Aorta (tissue), 5 donors: ENCODE data around the gene WNT9A. TPM values are rescaled to one million over a fixed set of nuclear protein-coding genes. Genes with fewer than 3 reads are reported as not detected.
"Not testable (repeated sequence)": the region's sequence is repeated elsewhere in the genome, so short reads cannot be mapped to it uniquely, and the experiment has no call there.

Experiments used
- ATAC-seq: fragments of 200-7000 bp; cut with Tn5 transposase; one replicate; pipeline ENCODE4 v1.9.1; 2022; ENCODE audit warnings: moderate library complexity; ENCODE audit not compliant: low FRiP score
- DNase-seq, 2 donors: peaks; one replicate each; pipeline ENCODE4 v3.0.0-alpha.2; 2020
- H3K27ac ChIP-seq, 2 donors: one replicate each; pipeline ENCODE4 v1.5.1; 2013; ENCODE audit warnings: low read length in 2 of 2, mild to moderate bottlenecking in 2 of 2, moderate library complexity in 2 of 2, control low read depth in 1 of 2, inconsistent platforms in 1 of 2, low read depth in 1 of 2
- H3K27me3 ChIP-seq, 2 donors: one replicate each; pipeline ENCODE4 v1.6.1; 2013; ENCODE audit warnings: control low read depth in 1 of 2, low read length in 1 of 2, mild to moderate bottlenecking in 1 of 2, moderate library complexity in 1 of 2; ENCODE audit not compliant: insufficient read depth in 2 of 2, control insufficient read depth in 1 of 2
- H3K36me3 ChIP-seq, 2 donors: one replicate each; pipeline ENCODE4 v1.6.1; 2013; ENCODE audit warnings: control low read depth in 1 of 2, low read length in 1 of 2, mild to moderate bottlenecking in 1 of 2; ENCODE audit not compliant: insufficient read depth in 2 of 2, control insufficient read depth in 1 of 2
- H3K4me1 ChIP-seq, 2 donors: one replicate each; pipeline ENCODE4 v1.6.1; 2013; ENCODE audit warnings: low read length in 2 of 2, control low read depth in 1 of 2, mild to moderate bottlenecking in 1 of 2, moderate library complexity in 1 of 2; ENCODE audit not compliant: insufficient read depth in 2 of 2, control insufficient read depth in 1 of 2
- H3K4me3 ChIP-seq, 2 donors: one replicate each; pipeline ENCODE4 v1.5.1; 2013; ENCODE audit warnings: low read length in 2 of 2, control low read depth in 1 of 2, mild to moderate bottlenecking in 1 of 2
- H3K9me3 ChIP-seq: one replicate; pipeline ENCODE4 v1.6.1; 2013; ENCODE audit warnings: mild to moderate bottlenecking, low read length; ENCODE audit not compliant: control insufficient read depth
- WGBS, 2 donors: extraction: QIAGEN DNeasy Blood & Tissue Kit; methylation state at CpG; one replicate each; pipeline ENCODE4 v1.1.7; 2013; 5-methylcytosine and 5-hydroxymethylcytosine counted together
- intact Hi-C, 2 donors: fragments of 100-400 bp; cut with DNase I; formaldehyde crosslinking; loops; one replicate each; pipeline versions ENCODE4 v1.14.2 to v1.15.0; 2022
- microRNA-seq, 2 donors: library from miRNA; unstranded; fragments of <30 nt; microRNA quantifications; one replicate each; pipeline ENCODE4 v1.2.0, GENCODE V29; 2020
- polyA plus RNA-seq, 2 donors: library from polyadenylated mRNA; stranded (reverse); fragments of 200-250 nt; gene quantifications; one replicate each; pipeline ENCODE4 v1.2.3, GENCODE V29; 2013
- total RNA-seq, 2 donors: library from RNA; stranded (reverse); fragmentation: NEBNext Ultra II Directional; extraction: Animal tissue kit (Norgen Biotek cat#: 25700); gene quantifications; one replicate each; pipeline ENCODE4 v1.2.1, GENCODE V29; 2021
- donor health status: healthy with polysubstance abuse.
- donor health status: Bipolar disorder and iron deficiency.
- donor health status: DM: no; HTN: no; CAD: no.
- donor health status: DM: no; HTN: no; CAD: no.
- donor health status: DM: yes; HTN: yes; CAD: no.

Gene WNT9A
- total and polyA plus RNA-seq, 4 donors = 0.13 to 3.5 (median 0.66) TPM

DNA sequence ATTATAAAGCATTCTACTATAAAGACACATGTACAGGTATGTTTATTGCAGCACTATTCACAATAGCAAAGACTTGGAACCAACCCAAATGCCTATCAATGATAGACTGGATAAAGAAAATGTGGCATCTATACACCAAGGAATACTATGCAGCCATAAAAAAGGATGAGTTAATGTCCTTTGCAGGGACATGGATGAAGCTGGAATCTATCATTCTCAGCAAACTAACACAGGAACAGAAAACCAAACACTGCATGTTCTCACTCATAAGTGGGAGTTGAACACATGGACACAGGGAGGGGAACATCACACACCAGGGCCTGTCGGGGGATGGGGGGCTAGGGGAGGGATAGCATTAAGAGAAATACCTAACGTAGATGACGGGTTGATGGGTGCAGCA is 69.9 kb downstream of the WNT9A start:
- intact Hi-C loops, H3K27ac ChIP-seq, ATAC-seq, H3K27me3 ChIP-seq, H3K36me3 ChIP-seq, H3K4me1 ChIP-seq, DNase-seq, H3K9me3 ChIP-seq, H3K4me3 ChIP-seq: not testable (repeated sequence)
- WGBS, 2 donors = 82 to 88% methylated on average over 3 of the region's 3 CpGs

DNA sequence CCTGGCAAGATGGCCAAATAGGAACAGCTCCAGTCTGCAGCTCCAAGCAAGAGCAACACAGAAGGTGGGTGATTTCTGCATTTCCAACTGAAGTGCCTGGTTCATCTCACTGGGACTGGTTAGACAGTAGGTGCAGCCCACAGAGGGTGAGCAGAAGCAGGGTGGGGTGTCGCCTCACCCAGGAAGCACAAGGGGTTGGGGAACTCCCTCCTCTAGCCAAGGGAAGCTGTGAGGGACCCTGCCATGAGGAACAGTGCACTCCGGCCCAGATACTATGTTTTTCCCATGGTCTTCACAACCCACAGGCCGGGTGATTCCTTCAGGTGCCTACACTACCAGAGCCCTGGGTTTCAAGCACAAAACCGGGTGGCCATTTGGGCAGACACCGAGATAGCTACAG is 75.8 kb downstream of the WNT9A start:
- DNase-seq, H3K27ac ChIP-seq, intact Hi-C loops, H3K9me3 ChIP-seq, H3K4me3 ChIP-seq, H3K36me3 ChIP-seq, ATAC-seq, H3K27me3 ChIP-seq, H3K4me1 ChIP-seq: not testable (repeated sequence)
- 76 to 86% methylated on average over 5 of the region's 5 CpGs for WGBS, 2 donors

DNA sequence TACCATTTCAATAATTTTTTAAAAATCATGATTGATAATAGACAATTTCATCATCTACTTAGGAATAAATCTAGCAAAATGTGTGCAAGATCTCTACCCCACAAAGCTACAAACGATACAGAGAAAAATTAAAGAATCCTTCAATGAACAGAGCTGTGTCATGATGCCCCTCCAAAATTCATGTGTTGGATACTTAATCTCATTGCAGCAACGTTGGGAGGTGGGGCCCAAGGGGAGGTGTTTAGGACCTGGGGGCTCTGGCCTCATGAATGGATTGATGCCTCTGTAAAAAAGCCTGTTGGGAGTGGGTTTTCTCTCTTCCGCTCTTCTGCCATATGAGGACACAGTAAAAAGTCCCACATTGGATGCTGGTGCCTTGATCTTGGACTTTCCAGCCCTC is 77.4 kb downstream of the WNT9A start:
- H3K27ac ChIP-seq = no peak overlapping the region
- 69 to 74% methylated on average over 3 of the region's 3 CpGs for whole genome bisulfite sequencing, 2 donors
- no peak for DNase-seq
- no peaks in the 10 kb centered on the region for H3K36me3 ChIP-seq
- ATAC-seq = no peak
- H3K27me3 ChIP-seq = no peaks in the 10 kb centered on the region
- H3K4me1 ChIP-seq = no peaks in the 10 kb centered on the region
- H3K9me3 ChIP-seq = no peaks in the 10 kb centered on the region
- intact Hi-C loops = no loop called here
- H3K4me3 ChIP-seq = no peak overlapping the region

DNA sequence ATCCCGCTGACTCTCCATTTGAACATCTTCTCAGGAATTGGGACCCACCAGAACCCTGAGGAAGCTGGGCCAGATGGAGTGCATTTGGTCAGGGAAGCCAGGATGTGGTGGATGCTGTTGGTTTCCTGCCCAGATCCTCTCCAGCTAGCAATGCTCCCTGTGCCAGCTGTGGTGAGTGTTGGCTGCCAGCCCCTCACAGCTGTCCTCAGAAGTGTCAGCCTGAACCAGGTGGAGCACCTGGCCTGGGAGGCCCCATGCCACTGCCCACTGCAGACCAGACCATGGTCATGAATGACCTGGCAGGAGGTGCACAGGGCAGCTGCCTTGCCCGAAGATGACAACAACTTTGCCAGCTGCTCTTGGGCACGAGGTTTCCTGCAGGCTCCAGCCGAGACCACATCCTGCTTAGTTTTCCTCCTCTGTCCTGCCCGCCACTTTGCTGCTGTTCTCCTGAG is 77.9 kb downstream of the WNT9A start:
- Histone ChIP-seq H3K4me1 (no peaks in the 10 kb centered on the region), H3K27me3 (no peaks in the 10 kb centered on the region), H3K4me3 (no peak overlapping the region), H3K9me3 (peaks cover 3% of the 10 kb centered on the region), H3K27ac (no peak overlapping the region), H3K36me3 (no peaks in the 10 kb centered on the region)
- WGBS, 2 donors = 67 to 69% methylated on average over 5 of the region's 5 CpGs
- DNase-seq = no peak
- intact Hi-C loops = no loop called here
- ATAC-seq = no peak

DNA sequence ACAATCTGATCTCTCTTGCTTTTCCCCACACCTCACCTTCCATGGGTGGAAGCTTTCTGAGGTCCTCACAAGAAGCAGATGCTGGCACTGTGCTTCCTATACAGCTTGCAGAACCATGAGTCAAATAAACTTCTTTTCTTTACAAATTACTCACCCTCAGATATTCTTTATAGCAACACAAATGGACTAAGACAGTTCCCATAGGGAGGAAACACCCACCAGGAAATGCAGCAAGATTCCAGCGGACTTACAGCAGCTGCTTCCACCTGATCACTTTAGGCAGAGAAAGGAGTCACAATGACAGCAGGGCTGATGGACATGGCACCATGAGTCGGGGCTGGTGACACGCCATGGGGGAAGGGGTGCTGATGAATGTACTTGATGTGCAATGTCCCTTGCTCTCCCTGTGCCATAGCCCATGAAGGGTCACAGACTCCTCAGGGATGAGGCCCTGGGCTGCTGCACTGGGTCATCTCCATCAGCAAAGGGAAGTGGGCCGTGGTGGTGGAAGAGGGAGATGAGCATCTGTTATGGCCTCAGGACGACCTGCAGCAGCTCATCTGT is 78.4 kb downstream of the WNT9A start:
- intact Hi-C loops = no loop called here
- H3K27me3 ChIP-seq = no peaks in the 10 kb centered on the region
- no peak overlapping the region for H3K27ac ChIP-seq
- DNase-seq = no peak
- no peaks in the 10 kb centered on the region for H3K36me3 ChIP-seq
- peaks cover 3% of the 10 kb centered on the region for H3K9me3 ChIP-seq
- WGBS, 2 donors = 61 to 68% methylated on average over 5 of the region's 5 CpGs
- no peaks in the 10 kb centered on the region for H3K4me1 ChIP-seq
- no peak for ATAC-seq
- no peak overlapping the region for H3K4me3 ChIP-seq

Small RNAs within 50 kb of the gene (microRNA-seq; reads per million reads assigned to microRNA genes)
- gene MIR5008 = 0 reads per million in 2 donors

Other genes starting within 250 kb of the WNT9A start
- 10 to 100 TPM; 13.3 to 14.4 TPM for gene JMJD4, start 212.6 kb downstream of the WNT9A start, total RNA-seq
- 10 to 100 TPM; 10.6 to 11.9 TPM for gene JMJD4, start 212.6 kb downstream of the WNT9A start, polyA plus RNA-seq
- 10 to 100 TPM; 18.1 to 24.6 TPM for gene SNAP47, start 212.5 kb downstream of the WNT9A start, total RNA-seq
- gene SNAP47, start 212.5 kb downstream of the WNT9A start, polyA plus RNA-seq = 10 to 100 TPM; 14.6 to 14.8 TPM
- not detected for gene PRSS38, start 132.3 kb downstream of the WNT9A start, total RNA-seq
- gene PRSS38, start 132.3 kb downstream of the WNT9A start, polyA plus RNA-seq = not detected
- not detected for gene WNT3A, start 59.1 kb upstream of the WNT9A start, total RNA-seq
- not detected for gene WNT3A, start 59.1 kb upstream of the WNT9A start, polyA plus RNA-seq
- 100 to 1,000 TPM; 291 to 356 TPM for gene ARF1, start 134.8 kb upstream of the WNT9A start, total RNA-seq
- gene ARF1, start 134.8 kb upstream of the WNT9A start, polyA plus RNA-seq = 100 to 1,000 TPM; 232 to 349 TPM
- gene C1orf35, start 155.4 kb upstream of the WNT9A start, total RNA-seq = 10 to 100 TPM in 1 of 2 donors, 1 to 10 TPM in 1; 7.9 to 11.4 TPM
- 10 to 100 TPM in 1 of 2 donors, 1 to 10 TPM in 1; 3.6 to 36.2 TPM for gene C1orf35, start 155.4 kb upstream of the WNT9A start, polyA plus RNA-seq
- 10 to 100 TPM; 27.4 to 35.4 TPM for gene MRPL55, start 161.4 kb upstream of the WNT9A start, total RNA-seq
- gene MRPL55, start 161.4 kb upstream of the WNT9A start, polyA plus RNA-seq = 100 to 1,000 TPM in 1 of 2 donors, 10 to 100 TPM in 1; 41.8 to 152 TPM
- gene GUK1, start 192.3 kb upstream of the WNT9A start, total RNA-seq = 100 to 1,000 TPM; 247 to 248 TPM
- 100 to 1,000 TPM; 660 to 973 TPM for gene GUK1, start 192.3 kb upstream of the WNT9A start, polyA plus RNA-seq
- 1 to 10 TPM; 4.3 to 4.5 TPM for gene GJC2, start 202.0 kb upstream of the WNT9A start, total RNA-seq
- under 1 TPM; 0.50 to 0.87 TPM for gene GJC2, start 202.0 kb upstream of the WNT9A start, polyA plus RNA-seq
- gene IBA57, start 217.9 kb upstream of the WNT9A start, total RNA-seq = 10 to 100 TPM in 1 of 2 donors, 1 to 10 TPM in 1; 7.8 to 11.1 TPM
- 1 to 10 TPM in 1 of 2 donors, under 1 TPM in 1; 0.95 to 1.8 TPM for gene IBA57, start 217.9 kb upstream of the WNT9A start, polyA plus RNA-seq